ENCODE results near the gene PRR33.

The PRR33 gene

DNA sequence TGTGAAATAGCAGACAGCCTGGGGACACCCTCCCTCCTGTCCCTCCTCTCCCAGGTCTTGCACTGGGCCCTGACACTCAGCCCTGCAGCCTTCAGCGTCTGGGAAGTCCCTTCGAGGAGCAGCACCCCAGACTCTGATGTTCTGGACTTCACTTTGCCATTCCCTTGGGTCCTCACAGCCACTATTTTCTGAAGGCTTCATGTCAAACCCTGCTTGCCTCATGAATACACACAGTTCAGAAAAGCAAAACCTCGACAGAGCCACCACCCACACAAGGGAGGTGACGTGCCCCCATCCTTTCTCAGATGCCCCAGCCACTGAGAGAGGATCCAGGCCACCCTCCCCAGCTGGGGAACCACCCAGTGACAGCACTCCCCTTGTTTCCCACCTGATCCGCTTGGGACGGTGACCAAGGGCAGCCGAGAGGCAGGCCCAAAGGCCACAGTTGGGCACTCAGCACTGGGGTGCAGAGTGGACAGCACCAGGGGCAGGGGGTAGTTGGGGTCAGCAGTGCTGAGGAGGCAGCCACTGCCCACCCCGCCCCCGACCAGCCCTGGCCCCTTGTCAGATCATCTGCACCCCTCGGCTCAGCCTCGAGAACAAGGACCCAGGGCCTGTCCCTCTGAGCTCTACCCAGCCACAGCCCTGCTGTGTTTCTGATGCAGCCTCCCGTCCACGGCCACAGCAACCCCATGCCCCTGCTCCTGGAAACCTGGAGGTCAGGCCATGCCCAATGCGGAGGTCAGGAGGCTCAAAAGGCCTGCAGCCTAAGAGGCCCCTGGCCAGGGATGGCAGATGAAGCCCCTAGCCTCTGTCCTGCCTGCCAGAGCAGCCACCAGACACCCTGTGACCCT is 24.7 kb upstream of the PRR33 start:
- no peak for DNase-seq

DNA sequence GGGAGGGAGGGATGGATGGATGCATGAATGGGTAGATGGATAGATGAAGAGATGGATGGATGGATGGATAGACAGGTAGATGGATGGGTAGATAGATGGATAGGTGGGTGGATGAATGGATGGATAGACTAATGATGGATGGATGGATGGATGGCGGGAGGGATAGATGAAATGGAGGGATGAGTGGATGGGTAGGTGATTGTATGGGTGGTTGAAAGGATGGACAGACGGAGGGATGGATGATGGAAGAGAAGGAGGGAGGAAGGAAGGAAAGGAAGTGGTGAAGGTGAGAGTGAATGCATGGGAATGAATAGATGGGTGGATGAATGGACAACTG is 24.1 kb upstream of the PRR33 start:
- no peak for DNase-seq

DNA sequence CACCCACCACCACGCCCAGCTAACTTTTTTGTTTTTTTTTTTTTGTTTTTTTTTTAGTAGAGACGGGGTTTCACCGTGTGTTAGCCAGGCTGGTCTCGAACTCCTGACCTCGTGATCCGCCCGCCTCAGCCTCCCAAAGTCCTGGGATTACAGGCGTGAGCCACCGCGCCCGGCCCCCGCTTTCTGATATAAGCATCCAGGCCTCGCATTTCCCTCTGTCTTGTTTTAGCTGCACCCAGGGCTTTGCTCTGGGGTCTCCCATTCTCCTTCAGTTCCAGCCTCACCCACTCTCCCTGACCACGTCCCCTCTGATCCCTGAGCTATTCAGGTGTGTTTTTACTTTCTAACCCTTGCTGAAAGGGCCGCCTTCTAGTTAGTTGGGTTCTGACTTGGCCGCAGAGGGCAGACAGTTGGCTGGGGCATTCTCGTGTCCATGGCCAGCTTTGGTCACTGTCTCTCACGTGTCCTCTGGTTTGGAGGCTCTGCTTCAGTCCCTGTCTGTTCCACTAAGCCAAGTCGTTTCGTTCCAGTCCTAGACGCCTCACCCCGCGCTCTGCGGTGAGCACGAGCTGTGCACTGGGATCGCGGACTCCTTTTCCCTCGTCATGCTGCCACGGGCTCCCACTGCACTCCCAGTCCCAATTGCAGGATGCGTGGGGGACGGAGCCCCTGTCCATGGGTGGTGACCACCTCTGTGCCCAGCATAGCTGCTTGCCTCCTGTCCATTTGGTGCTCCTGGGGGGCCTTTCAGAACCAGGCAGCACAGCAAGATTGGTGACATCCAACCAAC is 21.8 kb upstream of the PRR33 start:
- no peak for DNase-seq

GRCh38 chr11:1912289-1912878 is 20.7 kb upstream of the PRR33 start:
- DNase-seq: no peak

DNA sequence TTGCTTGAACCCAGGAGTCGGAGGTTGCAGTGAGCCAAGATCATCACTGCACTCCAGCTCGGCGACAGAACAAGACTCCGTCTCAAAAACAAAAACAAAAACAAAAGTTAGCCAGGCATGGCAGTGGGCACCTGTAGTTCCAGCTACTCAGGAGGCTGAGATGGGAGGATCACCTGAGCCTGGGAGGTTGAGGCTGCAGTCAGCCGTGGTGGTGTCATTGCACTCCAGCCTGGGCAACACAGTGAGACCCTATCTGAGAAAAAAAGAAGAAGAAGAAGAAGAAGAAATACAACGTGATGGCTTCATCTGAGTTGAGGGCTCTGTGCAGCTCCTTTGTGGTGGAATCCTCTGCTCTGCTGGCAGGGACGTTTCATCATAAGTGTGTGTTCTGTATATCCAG is 17.8 kb upstream of the PRR33 start:
- no peak for DNase-seq

DNA sequence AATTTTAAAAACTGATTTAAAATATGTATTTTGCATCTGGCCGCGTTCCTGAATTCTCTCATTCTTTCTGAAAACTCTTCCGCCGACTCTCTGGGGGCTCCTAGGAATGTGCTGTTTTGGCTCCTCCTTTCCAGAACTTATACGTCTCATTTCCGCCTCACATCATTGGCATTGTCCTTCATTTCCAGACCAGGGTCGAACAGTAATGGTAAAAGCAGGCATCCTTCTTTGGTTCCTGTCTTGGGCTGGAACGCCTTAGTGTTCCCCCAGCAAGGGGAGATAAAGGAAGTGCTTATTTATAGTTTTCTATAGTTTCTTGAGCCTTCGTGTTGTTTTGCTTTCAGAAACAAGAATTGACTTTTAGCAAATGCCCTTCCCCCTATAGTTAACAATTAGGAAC is 16.9 kb upstream of the PRR33 start:
- peak; percentile 81 for DNase-seq

GRCh38 chr11:1906611-1907423 is 15.1 kb upstream of the PRR33 start:
- no peak for DNase-seq

DNA sequence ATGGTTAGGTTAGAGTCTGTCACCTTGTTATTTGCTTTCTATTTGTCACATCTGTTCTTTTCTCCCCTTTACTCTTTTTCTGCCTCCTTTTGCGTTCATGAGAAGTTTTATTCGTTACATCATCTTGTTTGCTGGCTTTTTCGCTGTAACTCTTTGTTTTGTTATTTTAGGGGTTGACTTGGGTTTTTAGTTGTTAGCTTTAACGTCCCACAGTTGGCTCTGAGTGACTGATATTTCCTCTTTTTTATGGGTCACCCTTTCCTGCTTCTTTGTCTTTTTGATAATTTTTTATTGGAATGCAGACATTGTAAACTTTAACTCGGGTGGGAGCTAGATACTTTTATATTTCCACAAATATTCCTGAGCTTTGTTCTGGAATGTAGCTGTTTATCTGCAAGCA is 14.5 kb upstream of the PRR33 start:
- no peak for DNase-seq

GRCh38 chr11:1899686-1900085 is 8.0 kb upstream of the PRR33 start:
- no peak for DNase-seq

GRCh38 chr11:1899090-1899489 is 7.4 kb upstream of the PRR33 start:
- no peak for DNase-seq

- no peak for DNase-seq
Measured at GRCh38 chr11:1896923-1897322, 5.2 kb upstream of the PRR33 start.

DNA sequence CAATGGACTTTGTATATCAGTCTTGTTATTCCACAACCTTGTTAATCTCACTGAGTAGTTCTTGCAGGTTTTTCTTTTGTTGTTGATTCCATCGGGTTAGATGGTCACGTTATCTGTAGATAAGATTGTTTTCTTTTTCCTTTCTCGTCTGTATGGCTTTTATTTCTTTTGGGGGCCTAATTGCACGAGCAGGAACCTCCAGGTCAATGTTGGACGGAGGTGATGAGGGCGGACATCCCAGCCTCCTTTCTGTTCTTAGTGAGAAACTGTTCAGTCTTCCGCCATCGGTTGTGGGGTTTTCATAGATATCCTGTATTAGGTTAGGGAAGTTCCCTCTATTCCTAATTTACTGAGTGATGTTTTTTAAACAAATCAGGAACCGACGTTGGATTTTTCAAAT is 4.8 kb upstream of the PRR33 start:
- no peak for DNase-seq

DNA sequence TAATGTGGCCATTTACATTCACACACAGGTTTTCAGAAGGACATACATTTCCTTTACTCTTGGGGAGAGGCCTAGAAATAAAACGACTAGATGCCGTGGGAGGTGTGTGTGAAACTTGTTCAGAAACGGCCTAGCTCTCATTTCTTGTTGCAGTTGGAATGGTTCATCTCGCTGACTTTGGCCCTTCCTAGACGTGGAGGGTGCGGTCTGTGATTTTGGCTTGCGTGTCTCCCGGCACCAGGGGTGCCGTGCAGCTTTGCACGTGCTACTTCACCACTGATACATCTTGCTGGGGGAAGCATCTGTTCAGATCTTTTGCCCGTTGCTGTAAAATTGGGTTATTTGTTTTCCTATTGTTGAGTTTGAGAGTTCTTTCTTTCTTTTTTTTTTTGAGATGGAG is 3.1 kb upstream of the PRR33 start:
- no peak for DNase-seq

GRCh38 chr11:1893581-1894359 is 2.1 kb upstream of the PRR33 start:
- peak; percentile 17 for DNase-seq

DNA sequence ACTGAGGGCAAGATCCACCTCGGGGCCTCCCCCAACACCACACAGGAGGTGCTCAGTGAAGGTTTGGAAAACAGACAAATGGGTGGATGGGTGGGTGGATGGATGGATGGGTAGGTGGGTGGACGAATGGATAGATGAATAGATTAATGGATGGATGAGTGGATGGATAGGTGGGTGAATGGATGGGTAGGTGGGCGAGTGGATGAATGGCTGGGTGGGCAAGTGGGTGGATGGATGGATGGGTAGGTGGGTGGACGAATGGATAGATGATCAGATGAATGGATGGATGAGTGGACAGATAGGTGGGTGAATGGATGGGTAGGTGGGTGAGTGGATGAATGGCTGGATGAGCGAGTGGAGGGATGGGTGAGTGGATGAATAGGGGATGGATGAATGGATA is 863 bp upstream of the PRR33 start:
- no peak for DNase-seq

DNA sequence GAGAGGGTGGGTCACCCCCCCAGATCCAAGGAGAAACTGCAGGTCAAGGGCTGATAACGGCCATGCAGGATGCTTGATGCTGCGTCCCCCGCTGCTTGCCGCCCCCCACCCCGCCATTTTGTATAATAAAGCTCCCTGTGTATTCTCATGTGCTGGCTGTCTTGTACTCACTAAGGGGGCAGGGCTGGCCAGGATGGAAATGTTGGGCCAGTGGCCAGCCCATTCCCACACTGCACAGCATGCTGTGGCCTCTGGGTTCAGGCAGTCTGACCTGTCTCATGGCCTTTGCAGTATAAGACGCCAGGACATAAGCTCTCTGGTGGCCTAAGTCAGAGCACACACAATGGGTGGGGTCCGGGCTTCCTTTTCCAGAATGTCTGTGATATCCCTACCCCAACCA is 421 bp upstream of the PRR33 start:
- no peak for DNase-seq

- DNase-seq: no peak
Measured at GRCh38 chr11:1890856-1891830, 552 bp downstream of the PRR33 start.

- no peak for DNase-seq
Measured at GRCh38 chr11:1889941-1890855, 1.5 kb downstream of the PRR33 start.

GRCh38 chr11:1889224-1889930 is 2.3 kb downstream of the PRR33 start:
- no peak for DNase-seq
